ENCODE results near the gene HPGD.

The HPGD gene

DNA sequence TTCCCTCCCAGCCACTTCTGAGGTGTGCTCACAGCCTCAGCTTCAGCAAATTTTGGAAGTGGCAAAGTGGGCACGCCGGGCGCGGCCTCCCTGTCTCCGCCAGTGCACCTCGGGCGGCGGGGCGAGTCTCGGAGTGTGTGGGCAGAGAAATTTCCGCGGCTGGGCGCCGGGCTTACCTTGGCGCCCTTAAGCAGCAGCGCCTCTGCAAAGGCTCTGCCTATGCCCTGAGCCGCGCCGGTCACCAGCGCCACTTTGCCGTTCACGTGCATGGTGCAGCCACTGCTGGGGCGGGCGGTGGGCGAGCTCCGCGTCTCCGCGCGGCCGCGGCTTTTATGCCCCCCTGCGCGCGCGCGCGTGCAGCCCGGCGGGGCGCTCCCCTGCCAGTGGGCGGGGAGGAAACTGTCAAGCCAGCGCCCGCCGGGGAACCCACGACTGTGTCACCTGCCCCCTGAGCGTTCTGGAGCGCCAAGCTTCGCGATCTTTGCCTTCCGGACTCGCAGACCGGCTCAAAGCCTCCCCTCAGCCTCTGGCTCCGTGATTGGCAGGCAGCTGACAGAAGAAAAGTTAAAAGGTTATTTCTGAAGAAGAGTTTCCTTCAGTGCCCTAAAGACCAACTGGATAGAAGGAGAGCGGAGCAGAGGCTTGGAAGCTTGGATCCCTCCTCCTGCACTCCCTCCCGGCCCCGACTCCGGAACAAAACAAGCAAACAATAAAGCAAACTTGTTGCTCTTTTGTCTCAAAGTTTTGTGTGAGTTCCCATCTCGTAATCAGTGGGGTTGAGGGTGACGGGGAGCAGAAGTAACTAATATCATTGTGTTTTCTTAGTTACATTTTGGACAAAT lies at the start of gene HPGD:
HPGD (minus strand) TSS at position 306 of the 842 bp plus-strand sequence; CDS start at position 269, 37 bp downstream.
- DNase-seq (ENCODE audit: low read depth in 2 of 2) = peak; percentile 30 to 67

DNA sequence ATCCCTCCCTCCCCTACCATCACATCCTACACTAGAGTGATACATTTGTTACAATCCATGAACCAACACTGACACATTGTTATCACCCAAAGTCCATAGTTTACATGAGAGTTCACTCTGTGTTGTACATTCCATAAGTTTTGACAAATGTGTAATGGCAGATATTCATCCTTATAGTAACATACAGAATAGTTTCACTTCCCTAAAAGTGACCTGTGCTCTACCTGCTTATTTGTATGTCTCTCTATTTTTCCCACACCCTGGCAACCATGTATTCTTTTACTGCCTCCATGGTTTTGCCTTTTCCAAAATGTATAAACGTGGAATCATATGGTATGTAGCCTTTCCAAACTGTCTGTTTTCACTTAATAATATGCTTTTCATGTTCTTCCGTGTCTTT lies 42.2 kb upstream of the HPGD start:
- DNase-seq (ENCODE audit: low read depth in 2 of 2) = no peak

DNA sequence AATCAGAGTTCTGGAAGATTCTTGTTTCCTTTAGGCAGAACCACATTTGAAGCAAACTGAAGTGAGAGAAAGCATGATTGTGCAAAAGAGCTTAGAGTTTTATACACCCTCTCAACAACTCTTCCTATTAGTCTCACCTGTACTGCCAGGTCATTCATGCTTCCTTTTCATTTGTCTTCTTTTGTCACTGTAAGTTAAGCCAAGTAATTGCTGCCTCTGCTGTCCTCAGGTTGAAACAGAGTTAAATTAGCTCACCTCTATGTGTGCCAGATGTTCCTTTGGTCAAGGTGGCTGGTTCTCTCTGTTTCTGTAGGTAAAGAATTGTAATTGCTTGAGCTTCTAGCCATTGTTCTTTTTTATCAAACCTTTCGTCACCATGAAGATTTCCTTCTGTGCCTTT lies 41.1 kb upstream of the HPGD start:
- DNase-seq (ENCODE audit: low read depth in 2 of 2) = no peak

DNA sequence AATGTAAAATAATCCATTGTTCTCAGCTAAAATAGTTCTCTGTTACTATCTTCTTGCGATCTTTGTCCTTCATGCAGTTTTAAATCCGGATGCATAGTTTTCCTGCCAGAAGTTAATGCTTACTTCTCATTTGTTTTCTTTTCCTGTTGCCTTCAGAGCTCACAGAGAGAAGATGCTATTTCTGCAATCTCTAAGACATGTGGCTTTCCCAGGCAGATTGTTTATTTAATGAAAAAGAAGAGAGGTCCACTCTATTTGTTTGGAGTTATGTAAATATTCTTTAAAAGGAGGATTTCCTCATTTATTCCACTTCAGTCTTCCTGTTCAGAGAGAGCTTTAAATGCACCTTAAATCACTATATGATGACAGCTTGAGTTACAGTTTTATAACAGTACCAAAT lies 39.3 kb upstream of the HPGD start:
- no peak for DNase-seq (ENCODE audit: low read depth in 2 of 2)

DNA sequence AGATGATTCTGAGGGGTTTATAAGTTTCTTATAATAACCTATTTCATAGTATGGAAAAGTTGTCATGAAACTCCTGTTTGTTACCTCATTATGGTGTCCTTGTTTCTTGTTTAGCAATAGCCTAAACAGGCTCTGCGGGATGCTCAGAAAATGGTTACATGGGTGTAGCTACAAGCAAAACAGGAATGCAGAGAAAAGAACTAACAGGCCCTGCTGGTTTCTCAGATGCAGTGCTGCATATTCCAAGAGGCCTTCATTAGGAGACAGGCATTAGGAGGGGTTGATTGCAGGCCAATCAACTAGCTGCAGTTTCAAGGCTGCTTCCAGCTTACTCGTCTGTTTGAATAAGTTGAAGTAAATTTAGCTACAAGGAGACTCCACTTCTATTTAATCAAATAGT lies 37.6 kb upstream of the HPGD start:
- DNase-seq (ENCODE audit: low read depth in 2 of 2) = no peak

DNA sequence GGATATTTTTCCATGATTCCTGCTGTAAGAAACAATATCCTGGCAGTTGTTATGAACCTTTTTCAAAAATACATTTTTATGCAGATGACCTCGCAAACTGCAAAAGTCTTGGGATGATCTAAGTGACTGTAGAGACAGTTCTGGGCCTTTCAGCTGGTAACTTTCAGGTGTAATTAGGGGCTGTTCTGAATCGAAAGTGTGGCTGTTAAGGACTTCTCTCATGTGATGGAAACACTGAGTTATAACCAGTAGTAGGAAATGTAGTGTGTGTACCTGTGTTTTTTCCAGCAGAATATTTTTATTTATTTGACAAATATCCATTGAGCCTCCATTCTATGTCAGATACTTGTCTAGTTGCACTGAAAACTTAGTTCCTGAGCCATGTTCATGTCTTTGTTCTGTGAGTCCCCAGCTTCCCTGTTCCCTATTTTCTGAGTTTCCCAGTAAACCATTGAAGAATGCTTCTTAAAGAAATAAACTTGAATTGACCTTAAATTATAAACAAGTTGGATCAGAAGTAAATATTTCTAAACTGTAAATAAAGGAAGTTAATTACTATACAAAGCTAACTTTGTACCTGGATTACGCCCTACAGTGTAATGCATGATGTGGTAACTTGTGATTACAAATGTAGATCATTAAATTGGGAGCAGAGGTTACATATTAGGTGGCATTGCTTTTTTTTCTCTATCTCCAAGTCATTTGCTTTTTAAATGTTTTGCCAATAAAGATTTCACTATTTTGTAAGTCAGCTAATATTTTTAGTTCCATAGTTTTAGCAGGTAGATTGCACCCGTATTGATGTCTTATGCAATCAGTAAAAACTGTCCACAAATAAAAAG lies 33.7 kb upstream of the HPGD start:
- DNase-seq (ENCODE audit: low read depth in 2 of 2) = no peak

DNA sequence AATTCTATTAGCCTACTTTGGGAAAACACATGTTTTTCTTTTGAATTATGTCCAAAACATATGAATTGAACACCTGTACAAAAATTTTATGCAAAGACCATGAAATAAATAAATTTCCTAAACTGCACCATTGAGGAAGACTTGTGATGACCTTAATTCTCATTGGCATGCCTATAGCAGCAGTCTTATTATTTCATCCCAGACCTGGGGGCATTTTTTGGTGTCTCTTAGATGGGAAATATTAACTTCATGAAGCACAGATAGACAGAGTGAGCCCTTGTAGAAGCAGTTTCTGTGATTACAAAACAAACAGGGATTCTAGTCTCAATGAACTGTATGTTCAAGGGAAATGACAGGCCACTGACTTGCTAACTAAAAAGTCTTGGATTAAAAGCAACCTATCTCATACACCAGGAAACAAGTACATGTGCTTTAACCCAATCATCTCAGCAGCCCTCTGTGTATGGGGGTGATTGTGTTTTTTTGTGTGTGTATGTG lies 32.0 kb upstream of the HPGD start:
- no peak for DNase-seq (ENCODE audit: low read depth in 2 of 2)

DNA sequence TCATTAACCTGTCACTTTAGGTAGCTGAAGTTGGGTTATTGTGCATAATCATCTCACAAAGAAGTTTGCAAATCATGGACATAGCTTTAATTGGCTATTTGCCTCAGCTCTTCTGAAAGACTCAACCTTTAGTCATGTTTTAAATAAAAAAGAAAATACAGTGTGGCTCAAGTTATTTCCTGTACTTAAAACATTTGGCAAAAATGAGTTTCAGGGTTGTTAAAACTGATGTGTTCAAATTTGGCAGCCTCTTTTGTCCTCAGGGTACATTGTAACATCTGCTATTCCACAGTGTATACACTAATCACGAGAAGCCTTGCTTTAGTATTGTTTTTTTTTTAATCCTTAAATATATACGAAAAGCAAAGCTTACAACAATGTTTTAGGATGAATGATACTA lies 31.5 kb upstream of the HPGD start:
- DNase-seq (ENCODE audit: low read depth in 2 of 2) = no peak

DNA sequence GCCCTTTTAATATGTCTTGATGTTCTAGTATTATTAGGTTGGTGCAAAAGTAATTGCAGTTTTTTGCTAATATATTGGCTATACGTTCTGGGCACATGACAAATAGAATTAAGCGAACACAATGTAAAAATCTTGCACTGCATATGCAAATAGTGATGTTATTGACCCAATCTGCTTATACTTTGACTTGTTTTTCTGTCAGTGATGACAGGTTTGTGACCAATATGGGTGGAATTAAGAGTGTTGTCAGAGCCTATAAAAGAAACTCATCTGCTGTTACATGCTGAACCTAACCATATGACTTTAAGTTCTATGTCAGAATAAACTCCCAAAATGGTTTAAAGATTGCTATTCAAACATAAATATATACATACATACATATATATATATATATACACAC lies 30.7 kb upstream of the HPGD start:
- DNase-seq (ENCODE audit: low read depth in 2 of 2) = no peak

DNA sequence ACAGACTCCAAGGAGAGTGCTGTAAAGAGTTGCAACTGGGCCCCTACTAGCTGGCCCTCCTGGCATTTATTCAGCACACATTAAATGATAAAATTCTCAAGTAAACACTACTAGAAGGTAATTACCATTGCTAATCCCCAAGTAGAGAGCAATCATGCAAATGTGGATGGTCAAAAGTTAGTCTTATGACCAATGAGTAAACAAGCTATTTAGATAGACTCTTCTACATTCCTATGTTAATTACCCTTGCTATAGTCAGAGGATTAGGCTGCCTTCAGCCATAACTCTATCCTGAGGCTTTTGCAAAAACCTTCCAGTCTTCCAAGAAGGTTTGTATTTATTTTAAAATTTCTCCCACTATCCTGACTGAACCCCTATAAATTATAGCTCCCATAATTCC lies 28.3 kb upstream of the HPGD start:
- DNase-seq (ENCODE audit: low read depth in 2 of 2) = no peak

DNA sequence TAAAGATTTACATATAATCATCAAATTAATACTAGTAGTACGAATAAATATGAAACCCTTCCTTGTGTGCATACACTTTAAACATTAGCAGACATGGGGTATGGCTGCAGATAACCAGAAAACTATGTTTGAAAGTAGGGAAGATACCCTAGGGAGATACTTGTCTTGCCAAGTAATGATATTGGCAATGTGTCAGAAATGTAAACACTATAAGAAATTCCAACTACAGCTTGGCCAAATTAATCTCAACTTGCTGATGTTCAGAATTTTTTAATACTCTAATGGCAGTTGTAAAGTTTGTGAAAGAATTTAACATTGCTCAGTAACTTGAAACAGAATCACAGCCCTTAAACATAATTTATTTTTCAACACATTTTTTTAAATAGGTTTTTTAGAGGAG lies 27.4 kb upstream of the HPGD start:
- no peak for DNase-seq (ENCODE audit: low read depth in 2 of 2)

DNA sequence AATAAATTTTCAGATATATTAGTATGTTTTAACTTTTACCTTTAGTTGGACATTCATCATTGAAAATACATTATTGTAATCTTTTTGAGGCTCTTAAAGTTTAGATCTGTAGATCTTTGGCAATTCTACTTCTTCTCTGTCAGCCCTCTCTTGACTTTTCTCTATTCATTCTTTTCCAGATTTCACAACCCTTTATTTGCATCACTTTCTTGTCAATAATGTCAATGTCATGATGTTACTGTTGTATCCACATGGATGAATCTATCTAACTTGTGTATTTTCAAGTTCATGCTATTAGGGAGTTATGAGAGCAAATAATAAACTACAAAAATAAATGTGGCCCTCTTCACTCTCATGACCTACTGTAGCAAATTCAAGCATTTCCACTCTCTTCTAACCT lies 23.0 kb upstream of the HPGD start:
- no peak for DNase-seq (ENCODE audit: low read depth in 2 of 2)

DNA sequence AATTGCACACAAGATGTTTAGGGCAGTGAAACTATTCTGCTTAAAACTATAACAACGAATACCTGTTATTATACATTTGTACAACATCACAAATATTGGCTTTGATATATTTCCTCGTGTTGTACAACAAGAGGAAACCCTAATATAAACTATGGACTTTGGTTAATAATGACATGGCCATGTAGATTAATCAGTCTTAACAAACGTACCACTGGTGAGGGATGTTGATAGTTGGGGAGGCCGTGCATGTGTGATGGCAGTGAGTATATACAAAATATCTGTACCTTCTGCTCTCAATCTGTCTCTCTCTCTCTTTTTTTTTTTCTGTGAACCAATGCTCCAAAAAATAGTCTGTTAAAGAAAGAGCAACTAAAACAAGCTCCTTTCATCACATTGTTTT lies 22.2 kb upstream of the HPGD start:
- no peak for DNase-seq (ENCODE audit: low read depth in 2 of 2)

DNA sequence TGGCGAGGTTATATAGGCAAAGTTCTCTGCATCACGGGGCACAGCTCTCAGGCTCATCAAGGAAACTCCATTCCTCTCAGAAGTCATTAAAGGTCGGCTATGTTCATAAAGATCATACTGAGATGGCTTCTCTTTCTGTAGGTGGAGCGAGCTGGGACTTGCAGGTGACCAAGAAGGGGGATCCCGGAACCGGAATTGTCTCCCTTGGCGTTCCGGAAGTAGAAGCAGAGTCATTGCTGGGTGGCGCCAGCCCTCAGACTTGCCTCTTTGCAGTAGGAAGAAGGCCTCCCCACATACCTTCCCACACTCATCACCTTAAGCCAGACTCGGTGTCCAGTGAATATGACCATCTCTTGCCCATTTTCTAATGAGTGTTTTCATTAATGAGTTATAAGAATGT lies 17.9 kb upstream of the HPGD start:
- DNase-seq (ENCODE audit: low read depth in 2 of 2) = no peak

DNA sequence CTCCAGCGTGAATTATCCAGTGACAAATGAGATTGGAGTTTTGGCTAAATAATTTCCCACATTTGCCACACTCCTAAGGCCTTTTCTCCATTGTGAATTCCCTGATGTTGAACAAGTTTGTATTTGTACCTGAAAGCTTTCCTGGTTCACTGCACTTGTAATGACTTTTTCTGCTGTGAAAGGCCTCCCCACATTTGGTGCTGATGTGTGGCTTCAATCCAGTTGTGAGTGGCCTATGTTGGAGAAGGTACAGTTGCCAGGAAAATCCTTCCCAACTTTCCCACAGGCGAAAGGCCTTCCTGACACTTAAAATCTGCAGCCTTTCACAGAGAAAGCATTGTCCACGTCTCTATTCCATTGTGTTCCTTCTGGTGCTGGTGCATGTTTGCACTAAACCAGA lies 17.3 kb upstream of the HPGD start:
- DNase-seq (ENCODE audit: low read depth in 2 of 2) = no peak

DNA sequence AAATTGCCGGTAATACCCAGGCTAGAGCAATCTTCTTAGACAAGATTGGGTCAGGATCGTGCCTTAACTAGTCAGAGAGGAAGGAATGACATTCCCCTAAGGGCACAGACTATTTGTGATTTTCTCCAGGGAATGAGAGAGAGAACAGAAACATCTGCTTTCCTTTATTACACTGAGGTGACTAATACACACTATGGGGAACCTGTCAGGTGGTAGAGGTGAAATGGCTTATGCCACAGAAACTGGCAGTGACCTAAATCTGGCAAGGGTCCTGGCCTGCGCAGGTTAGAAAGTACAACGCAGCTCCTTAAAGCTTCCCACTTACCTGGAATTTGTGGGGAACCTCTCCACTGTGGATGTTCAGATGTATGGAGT lies 16.6 kb upstream of the HPGD start:
- DNase-seq (ENCODE audit: low read depth in 2 of 2) = no peak

DNA sequence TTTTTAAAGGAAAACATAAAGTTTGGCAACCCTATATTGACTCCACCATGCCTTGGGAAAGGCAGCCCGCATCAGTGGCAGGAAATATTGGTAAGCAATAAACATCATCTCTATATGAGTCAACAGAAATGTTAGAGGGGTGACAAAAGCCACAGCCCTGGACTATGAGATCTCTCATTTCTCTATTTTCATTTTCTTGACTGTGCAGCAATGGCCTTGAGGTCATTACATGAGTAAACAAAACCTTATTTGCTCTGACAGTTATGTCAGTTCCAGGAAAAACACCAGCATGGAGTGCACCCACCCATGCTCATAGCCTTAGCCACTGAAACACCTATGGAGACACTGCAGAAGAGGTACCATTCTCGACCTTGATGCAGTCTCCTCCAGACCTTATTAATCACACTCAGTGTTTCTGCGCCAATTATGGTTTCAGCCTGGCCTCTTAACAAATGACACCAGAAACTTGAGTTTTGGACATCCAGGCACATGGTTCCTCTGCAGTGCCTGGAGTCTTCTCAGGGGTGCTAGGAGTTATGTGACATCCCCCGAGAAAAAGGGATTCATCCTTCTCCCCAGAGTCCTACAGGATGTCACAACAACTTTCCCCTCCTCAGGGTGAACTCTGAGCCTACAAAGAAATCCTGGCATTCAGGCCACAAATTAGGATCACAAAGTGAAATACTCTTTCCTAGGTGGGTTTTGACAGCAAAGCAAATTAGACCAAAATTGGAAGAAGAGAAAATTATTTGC lies 16.0 kb upstream of the HPGD start:
- no peak for DNase-seq (ENCODE audit: low read depth in 2 of 2)

DNA sequence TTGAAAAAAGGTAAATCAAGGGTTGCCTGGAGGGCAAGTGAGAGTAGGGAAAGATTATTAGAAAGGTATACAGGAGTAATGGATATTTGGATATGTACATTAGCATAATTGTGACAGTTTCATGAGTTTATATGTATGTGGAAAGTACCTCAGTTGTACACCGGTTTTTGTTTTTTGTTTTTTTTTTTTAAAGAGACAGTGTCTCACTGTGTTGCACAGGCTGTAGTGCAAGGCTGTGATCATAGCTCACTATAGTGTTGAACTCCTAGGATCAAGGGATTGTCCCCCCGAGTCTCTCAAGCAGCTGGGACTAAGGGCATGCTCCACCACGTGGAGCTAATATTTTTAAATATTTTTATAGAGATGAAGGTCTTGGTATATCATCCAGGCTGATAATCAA lies 15.3 kb upstream of the HPGD start:
- no peak for DNase-seq (ENCODE audit: low read depth in 2 of 2)

DNA sequence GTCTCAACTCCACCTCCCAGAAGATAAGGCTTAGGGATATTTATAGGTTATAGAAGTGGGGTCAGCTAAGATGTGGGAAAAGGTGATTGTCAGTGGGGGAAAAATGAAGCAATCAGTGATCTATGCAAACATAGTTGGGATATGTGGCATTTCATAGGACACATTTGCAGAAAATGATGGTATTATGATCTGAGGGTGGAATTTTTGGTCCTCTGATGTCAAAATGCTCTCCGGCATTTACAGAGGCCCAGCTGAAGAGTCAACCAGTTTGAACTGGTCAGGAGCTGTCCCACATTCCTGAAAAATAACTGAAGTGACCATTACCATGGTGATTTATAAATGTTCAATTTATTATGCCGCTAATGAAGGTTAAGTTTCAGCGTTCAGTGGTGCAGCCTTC lies 12.2 kb upstream of the HPGD start:
- DNase-seq (ENCODE audit: low read depth in 2 of 2) = no peak

DNA sequence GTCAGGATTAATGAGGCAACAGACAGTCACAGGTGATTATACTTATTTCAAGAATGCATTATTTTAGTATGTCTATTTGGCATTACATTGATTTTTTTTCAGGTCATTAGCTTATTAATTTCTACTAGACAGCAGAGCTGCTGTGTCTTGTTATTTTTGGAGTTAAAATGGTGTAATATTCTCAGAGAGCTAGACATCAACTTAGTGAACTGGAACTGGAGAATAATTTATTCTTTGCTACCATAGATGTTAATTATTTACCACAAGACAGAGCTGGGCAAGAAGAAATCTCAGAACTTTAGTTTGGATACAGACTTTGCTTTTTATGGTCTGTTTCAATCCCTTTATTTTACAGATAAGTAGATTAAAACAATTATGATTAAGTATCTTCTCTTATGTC lies 10.2 kb upstream of the HPGD start:
- no peak for DNase-seq (ENCODE audit: low read depth in 2 of 2)

DNA sequence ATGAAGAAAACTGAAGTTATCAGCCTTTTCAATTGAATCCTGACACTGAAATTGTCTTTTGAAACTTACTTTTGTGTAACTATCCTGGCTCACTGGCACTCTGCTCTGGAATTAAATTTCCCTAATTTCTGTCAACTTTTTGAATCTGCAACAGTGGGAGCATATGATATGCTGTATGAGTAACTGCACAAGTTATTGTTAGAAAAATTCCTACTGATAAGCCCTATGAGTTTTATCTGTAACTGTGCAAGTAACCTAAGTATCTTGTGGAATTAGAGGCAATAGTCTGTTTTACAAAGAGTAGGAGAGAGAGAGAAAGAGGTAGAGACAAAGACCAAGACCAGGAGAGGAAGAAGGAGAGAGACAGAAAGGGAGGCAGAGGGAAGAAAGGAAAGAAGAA lies 9.2 kb upstream of the HPGD start:
- DNase-seq (ENCODE audit: low read depth in 2 of 2) = no peak

DNA sequence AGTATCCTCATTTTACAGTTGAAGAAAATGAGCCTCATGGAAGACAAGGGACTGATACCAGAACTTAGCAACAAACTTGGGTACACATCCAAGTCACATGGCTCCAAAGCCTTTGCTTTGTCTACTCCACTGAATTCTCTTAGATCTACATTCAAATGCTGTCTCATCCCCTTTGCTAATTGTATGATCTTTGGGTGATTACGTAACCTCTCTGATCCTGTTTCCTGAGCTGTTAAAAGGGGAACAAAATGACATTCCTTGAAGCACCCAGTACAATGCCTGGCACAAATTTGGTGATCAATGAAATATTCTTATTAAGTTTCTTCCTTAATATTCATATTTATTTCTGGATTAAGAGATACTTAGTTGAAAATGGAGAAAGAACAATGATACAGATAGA lies 5.9 kb upstream of the HPGD start:
- DNase-seq (ENCODE audit: low read depth in 2 of 2) = no peak
